Measurements from ENCODE around the gene CCDC6.

DNA sequence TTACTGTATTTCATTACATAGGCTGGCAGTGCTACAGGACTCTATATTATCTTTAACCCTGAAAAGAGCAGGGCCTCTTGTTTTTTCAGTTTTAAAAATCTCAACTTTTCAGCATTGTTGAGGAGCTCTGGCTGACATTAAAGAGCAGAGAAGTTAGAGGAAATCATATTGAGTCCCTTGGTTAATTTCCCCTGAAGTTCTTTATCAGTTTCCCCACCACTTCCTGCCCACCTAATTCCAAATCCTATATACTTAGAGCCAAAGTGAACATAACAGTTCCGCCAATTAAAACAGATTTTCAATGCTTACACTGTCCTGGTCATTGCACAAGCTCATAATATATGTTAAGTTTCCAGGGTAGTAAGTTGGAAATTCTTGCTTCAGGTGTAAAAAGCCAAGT lies 87.1 kb downstream of the CCDC6 start:
- TF ChIP-seq POLR2A (IDR thresholded peaks at IDR 0.05; ENCODE audit: control extremely low read depth in 1 of 2, low read depth in 2 of 2, low read length in 2 of 2), result no peak
- TF ChIP-seq SRF (IDR thresholded peaks at IDR 0.05; ENCODE audit: low read depth, low read length), result no peak
- TF ChIP-seq EP300 (IDR thresholded peaks at IDR 0.05; ENCODE audit: borderline replicate concordance in 1 of 2, low read depth in 2 of 2, low read length in 2 of 2), result no peak
- TF ChIP-seq MAFK (IDR thresholded peaks at IDR 0.05; ENCODE audit: low read depth, low read length), result no peak
- no peak for TF ChIP-seq BACH1 (IDR thresholded peaks at IDR 0.05; ENCODE audit: low read length)
- no peak for TF ChIP-seq KDM5A (IDR thresholded peaks at IDR 0.05; ENCODE audit: low read length)
- TF ChIP-seq POLR2AphosphoS5 (IDR thresholded peaks at IDR 0.05; ENCODE audit: low read depth, low read length), result no peak

Measured in H1 (cell line).